Activated CD4-positive, alpha-beta T cell treated with anti-CD3 and anti-CD28 coated beads for 4 hours (primary cell): ENCODE results near the gene TMC6.
"Not testable (repeated sequence)": the region's sequence is repeated elsewhere in the genome, so short reads cannot be mapped to it uniquely, and the experiment has no call there.

Experiments used
- DNase-seq, 2 donors: peaks; one replicate each; pipeline ENCODE4 v3.0.0-alpha.2; 2020

The TMC6 gene

GRCh38 chr17:78128551-78129350, at the start of gene TMC6:
TMC6 (minus strand) TSS chr17:78128755; CDS start chr17:78126832, 1,923 bp downstream.
- DNase-seq, result peak; percentile 69 to 78

- DNase-seq, result peak; percentile 72 to 73
Observed at GRCh38 chr17:78176548-78177025, 48.0 kb upstream of the TMC6 start.

GRCh38 chr17:78175643-78175981, 47.1 kb upstream of the TMC6 start:
- DNase-seq, result no peak

- DNase-seq, result no peak
Observed at GRCh38 chr17:78174870-78175642, 46.5 kb upstream of the TMC6 start.

- no peak for DNase-seq
Observed at GRCh38 chr17:78174346-78174869, 45.9 kb upstream of the TMC6 start.

GRCh38 chr17:78173097-78173715, 44.7 kb upstream of the TMC6 start:
- DNase-seq, result no peak

GRCh38 chr17:78172249-78173051, 43.9 kb upstream of the TMC6 start:
- DNase-seq, result no peak

GRCh38 chr17:78171591-78172248, 43.2 kb upstream of the TMC6 start:
- not testable (repeated sequence) for DNase-seq

- no peak for DNase-seq
Observed at GRCh38 chr17:78170692-78171590, 42.4 kb upstream of the TMC6 start.

GRCh38 chr17:78168903-78169793, 40.6 kb upstream of the TMC6 start:
- DNase-seq, result peak; percentile 64 to 71

GRCh38 chr17:78168242-78168902, 39.8 kb upstream of the TMC6 start, which contains the start of gene SYNGR2:
SYNGR2 (plus strand) TSS chr17:78168581; CDS start chr17:78168617, 36 bp downstream.
- DNase-seq, result peak; percentile 83

GRCh38 chr17:78166416-78166815, 37.9 kb upstream of the TMC6 start:
- DNase-seq, result no peak

GRCh38 chr17:78164748-78165607, 36.4 kb upstream of the TMC6 start:
- no peak for DNase-seq

- DNase-seq, result no peak
Observed at GRCh38 chr17:78163881-78164747, 35.6 kb upstream of the TMC6 start.

GRCh38 chr17:78159575-78160158, 31.1 kb upstream of the TMC6 start:
- no peak for DNase-seq
